HG02610 (cell line): ENCODE results near the gene ASB8.
A peak's percentile ranks its signal among the peaks of the same experiment; 100 is the strongest.
"Not testable (repeated sequence)": the region's sequence is repeated elsewhere in the genome, so short reads cannot be mapped to it uniquely, and the experiment has no call there.

Experiments used
- ATAC-seq: cut with Tn5 transposase; IDR thresholded peaks from one replicate; pipeline ENCODE4 v1.9.1; 2021; ENCODE audit warnings: mild to moderate bottlenecking, moderate library complexity; ENCODE audit not compliant: unreplicated experiment

Gene ASB8

DNA sequence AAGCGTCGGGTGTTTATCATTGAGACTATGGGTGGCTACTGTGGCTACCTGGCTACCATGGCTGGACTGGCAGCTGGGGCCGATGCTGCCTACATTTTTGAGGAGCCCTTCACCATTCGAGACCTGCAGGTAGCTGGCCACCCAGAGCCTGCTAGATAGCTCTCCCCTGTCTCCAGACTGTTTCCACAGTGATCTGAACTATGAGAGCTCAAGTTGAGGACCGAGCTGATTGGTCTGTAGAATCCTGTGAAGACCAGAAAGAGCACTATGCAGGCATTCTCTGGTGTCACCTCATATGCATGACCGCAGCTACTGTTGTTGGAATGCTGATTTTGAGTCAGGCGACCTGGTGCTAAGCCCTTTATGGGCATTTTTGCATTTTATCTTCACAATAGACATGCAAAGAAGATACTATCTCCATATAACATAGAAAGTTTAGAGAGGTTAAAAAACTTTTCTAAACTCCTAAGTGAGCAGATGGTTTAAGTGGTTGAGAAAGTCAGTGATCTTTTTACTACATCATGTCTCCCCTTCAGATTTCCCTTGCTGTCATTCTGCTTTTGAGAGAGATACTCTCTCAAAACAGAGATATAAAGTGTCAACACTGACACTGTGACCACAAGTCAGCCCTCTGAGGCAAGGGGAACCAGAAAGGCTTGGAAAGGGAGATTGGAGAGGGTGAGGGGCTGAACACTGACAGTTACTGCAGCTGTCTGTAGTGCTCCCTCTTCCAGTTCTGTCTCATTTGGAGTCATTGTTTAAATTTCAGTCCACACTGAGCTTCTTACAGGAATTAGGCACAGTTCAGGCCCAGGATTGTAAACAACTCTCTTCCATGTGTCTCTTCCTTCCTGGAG is 14.3 kb downstream of the ASB8 start:
- ATAC-seq = no peak

DNA sequence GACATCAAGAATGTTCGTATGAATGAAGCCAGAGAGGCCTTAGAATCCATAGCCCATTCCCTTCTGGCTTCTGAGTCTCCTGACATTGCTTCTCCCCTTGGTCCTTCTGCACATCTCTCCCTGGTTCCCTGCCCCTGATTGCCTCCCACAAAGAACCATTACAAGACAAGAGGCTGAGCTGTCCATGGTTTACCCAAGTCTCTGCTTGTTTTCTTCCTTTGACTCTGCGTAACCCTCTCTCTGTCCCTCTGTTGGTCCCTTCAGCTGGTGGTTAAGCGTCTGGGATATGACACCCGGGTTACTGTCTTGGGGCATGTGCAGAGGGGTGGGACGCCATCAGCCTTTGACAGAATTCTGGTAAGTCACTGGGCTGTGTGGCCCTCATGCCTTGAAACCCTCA is 22.3 kb downstream of the ASB8 start:
- no peak for ATAC-seq

DNA sequence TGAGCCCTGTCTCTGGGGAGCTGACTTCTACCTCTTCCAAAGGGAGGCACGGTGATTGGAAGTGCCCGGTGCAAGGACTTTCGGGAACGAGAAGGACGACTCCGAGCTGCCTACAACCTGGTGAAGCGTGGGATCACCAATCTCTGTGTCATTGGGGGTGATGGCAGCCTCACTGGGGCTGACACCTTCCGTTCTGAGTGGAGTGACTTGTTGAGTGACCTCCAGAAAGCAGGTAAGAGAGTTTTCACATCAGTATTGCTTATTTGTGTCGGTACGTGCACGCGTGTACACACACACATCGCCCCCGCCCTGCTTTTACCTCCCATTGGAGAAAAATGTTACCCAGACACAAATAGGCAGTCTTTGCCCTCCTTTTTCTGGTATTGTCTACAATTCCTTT is 24.5 kb downstream of the ASB8 start:
- no peak for ATAC-seq

DNA sequence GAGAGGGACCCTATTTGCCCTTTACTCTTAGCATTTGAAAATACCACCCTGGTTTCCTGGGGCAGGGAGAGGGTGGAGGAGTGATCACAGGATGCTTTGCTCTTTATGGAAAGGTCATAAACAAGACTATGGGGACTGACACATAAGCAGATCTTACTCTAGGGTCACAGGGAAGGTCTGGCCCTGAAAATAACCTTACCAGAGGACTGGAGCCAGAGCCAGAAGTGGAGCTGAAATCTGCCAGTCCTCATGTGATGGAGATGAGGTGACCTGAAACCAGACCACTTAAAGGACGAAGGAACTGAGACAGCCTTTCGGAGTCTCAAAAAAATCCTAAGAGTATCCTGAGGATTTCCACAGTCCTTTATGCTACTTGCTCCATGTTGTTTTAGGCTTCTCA is 25.8 kb downstream of the ASB8 start:
- no peak for ATAC-seq

DNA sequence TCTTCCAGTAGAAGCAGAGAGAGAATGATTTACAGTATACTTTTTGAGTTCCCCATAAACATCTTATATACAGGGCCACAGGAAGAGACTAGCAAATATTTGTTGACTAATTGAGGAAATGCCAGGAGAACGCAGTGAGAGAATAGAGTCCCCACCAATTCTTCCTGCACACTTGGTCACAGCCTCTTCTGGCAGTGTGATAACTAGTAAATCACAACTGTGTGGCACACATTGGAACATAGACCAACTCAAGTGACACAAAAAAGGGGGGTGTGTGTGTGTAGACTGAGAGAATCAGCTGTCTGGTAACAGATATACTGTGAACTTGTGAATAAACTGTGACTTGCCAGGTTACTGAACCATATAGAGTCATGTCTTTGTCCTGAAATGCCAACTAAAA is 27.9 kb downstream of the ASB8 start:
- no peak for ATAC-seq

DNA sequence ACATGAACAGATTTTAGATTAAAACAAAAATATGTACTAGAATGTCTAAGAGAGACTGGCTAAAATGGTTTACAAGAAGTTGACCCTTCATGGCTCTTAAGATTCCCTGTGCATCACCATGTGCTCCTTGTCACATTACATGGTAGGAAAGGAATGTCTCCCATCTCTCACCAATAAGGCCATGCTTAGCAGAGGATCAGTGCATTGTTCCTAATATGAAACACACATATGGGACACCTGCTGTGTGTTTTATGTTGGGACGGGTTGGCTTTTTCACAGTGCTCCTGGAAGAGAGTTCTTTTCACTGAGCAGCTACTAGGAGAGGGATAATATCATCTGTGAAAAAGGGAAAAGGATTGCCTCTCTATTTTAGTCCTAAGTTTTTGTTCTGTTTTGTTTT is 28.5 kb downstream of the ASB8 start:
- ATAC-seq = no peak

DNA sequence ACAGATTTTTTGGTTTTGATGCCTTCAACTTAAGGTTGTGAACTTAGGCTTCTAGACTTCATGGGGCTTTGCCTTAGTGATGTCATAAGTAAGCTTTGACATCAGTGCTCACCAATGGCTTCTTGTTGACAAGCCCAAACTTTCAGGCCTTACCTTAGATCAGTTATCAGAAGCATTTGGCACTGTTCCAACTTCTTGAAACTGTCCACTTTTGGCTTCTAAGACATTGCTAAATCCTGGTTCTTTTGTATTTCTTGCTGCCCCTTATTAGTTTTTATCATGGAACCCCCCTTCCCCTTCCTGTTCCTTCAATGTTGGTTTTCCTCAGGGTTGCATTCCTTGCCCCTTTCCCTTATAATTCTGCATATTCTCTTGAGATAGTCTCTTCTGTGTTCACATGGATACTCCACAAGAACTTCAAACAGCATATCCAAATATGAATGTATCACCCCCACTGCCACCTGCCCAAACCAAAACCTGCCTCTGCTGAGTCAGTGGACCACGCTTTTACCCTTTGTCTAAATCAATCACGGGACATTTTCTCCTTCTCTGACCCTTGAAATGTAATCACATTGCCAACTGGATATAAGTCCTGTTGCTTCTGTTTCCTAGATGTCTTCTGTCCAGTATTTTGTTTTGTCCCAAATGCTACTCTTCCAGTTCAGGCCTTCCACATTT is 30.2 kb downstream of the ASB8 start:
- no peak for ATAC-seq

DNA sequence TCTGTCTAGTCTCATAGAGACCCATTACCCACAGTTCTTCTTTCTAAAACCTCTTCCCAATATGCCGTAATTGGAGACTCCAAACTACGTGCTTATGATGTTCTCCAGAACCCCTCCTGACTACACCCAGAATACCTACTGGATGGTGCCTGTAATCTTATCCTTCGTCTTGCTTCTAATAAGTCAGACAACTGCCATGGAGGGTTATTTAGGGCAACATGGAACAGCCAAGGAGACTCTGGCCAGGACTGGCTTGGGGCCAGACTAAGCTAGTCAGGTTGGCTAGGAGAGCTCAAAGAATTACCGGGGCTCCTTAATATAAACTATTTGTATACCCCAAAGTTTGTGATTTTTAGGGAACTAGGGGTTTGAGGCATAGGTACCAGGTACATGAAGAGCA is 31.3 kb downstream of the ASB8 start:
- no peak for ATAC-seq

DNA sequence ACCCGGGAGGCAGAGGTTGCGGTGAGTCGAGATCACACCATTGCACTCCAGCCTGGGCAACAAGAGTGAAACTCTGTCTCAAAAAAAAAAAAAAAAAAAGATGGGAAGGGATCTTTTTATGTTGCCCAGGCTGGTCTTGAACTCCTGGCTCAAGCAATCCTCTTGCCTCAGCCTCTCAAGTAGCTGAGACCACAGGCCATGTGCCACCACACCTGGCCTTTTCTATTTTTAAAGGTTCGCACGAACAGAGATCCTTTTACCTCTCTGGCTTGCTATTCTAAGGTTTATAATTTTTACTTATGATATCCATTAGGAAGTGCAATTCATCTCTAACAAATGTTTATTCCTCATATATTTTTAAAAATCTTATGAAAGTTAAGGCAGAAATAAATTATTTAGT is 31.8 kb downstream of the ASB8 start:
- ATAC-seq = not testable (repeated sequence)

DNA sequence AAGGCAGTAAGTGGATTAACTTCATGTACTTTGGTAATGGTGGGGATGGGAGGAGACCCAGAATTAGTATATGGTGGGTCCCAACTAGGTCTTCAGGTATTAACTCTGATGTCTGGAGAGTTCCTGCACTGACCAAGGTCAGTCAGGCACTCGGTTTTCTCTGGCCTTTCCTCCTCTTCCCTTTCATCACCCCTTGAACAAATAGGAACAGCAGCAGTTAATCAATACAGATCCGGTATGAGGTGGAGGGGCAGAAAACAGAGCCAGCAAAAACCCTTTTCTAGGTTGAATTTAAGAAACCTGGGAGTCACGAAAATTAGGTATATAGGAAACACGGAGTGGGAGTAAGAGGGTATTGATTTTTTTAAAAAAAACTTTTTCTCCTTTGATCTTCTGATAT is 34.1 kb downstream of the ASB8 start:
- no peak for ATAC-seq

DNA sequence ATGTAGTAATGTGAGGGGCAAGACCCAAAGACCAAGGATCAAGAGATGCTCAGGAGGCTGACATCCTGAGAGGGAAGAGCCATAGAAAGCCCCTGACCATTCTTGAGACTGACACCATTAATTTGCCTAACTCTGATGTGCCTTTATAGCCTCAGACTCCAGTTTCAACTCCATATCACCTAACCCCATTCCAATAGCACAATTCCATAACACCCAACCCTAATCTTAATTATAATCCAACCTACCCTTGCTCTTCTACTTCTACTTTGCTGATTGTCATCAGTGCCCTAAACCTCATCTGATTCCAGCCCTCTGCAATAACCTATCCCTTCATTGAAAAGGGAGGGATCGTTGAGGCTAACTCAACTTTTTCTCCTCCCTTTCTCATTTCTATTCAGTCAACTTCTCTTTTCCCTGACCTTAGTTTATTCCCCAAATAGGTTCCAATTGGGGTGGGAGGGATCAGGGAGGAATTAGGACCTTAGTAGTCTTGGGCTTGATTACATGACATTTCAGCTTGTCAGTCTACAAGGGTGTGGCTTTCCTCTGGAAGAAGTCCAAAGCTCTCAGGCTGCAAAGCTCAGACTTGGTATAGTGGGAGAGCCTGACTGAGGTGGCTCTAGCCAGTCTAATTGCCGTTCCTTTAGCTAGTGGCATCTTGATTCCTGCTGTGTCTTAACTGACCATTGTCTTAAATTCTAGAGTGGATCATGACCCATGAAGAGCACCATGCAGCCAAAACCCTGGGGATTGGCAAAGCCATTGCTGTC is 35.1 kb downstream of the ASB8 start:
- no peak for ATAC-seq

DNA sequence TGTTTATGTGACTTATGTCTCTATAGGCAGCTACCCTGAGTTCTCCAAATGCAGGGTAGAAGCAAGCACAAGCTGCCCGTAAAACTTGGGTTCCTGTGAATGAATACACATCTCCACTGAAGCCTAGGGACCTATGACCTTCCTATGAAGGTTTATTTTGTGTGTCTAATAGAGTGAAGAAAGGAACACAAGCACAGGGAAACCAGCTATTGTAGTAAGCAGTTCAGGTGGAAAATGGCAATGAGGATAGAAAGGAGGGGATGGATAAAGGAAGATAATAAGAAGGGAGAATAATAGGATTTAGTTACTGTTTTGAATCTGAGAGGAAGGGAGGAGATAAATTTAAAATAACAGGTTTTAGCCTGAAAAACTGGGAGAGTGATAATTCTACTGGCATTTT is 35.8 kb downstream of the ASB8 start:
- ATAC-seq = no peak

DNA sequence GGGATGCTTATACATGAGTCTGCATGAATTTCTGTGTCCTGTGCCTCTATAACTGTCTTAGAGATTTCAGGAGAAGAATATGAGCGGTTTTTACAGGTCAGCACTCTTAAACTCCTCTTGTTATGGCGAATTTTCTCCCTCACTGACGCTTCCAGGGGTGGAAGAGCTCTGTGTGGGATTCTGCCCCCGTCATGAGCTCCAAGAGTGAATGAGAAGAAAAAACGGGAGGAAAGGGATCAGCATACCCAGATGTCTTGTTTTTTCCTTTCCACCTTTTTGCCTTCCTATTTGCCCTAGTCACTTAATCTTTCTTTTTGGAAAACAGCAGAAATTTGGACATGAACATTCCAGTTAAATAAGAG is 37.5 kb downstream of the ASB8 start:
- ATAC-seq = no peak

DNA sequence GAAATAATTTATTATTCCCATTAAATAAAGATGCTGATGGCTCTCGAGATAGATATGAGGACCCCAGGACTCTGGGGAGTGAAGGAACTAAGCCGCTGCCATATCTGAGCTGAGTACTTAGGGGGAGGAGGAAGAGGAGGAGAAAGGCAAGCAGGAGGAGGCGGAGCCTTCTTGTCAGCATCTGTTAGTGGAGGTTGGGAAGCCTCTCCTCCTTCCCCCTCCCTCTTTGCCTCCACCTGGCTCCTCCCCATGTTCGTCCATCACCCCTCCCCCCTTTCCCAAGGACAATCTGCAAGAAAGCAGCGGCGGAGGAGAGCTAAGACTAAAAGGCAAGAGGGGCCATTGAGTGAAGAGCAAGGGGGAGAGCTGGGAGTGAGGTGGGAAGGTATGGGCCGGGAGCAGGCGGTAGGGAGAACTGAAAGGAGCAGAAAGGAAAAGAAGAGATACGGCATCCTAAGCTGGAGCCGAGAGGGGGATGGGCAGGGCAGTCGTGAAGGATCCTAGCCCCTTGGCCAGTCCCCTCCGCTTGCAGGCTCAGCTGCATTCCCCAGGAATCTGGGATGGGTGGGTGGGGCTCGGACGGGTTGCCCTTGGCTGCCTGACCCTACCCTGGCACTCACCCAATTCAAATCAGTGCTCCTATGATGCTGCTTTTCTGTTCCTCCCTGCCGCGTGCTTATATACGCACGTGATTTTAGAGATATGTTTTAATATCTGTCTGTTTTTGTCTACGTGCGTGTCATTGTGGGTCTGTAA is 38.1 kb downstream of the ASB8 start, which contains the start of gene PFKM:
Gene PFKM (plus strand): TSS at position 287 of the 756 bp plus-strand sequence. CDS start 3,411 bp downstream, outside the sequence.
- peak; percentile 100 for ATAC-seq

DNA sequence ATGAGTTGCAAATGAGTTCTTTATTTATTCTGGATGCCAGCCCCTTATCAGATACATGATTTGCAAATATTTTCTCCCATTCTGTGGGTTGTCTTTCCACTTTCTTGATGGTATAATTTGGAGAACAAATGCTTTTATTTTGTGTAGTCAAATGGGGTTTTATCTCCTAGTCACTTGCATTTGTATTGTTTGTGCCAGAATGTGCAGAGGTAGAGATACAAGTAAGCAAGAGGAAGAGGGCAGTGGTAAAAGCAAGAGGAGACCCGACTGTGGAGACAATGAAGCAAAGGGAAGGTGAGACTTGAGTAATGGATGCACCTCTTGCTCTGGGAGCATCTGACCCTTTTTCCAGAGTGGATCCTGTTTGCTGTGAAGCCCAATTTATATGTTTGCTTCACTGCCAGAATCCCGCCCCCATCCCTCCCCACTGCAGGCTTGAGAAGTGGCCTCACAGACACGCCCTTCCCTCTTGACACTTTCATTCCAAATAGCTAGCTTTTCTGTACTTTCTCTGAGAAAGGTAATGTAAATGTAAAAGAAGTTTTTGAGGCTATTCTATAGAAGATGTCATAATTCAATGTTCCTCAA is 38.9 kb downstream of the ASB8 start:
- no peak for ATAC-seq

DNA sequence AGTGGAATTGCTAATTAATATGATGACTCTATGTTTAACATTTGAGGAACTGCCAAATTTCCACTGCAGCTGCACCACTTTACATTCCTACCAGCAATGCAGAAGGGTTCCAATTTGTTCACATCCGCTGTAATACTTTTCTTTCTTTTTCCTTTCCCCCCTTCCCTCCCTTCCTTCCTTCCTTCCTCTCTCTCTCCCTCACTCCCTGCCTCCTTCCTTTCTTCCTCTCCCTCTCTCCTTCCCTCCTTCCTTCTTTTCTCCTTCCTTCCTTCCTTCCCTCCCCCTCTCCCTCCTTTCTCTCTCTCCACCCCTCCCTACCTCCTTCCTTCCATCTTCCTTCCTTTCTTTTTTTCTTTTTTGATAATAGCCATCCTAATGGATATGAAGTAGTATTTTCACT is 41.4 kb downstream of the ASB8 start:
- no peak for ATAC-seq

DNA sequence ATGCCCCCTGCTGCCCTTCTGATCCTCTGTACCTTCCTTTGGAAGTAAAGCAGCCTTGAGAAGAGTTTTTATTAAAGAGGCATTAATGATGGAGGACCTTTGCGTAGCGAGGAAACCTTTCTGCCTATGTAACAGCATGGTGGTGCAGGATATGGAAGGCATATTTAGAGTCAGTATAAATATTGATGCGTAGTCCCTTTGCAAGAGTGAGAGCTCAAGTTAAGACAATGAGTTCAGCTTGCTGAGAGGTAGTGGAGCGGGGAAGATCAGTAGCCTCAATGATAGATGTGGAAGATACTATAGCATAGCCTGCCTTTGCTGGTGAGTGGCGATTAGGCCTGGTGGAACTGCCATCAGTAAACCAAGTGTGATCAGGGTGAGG is 46.0 kb downstream of the ASB8 start:
- not testable (repeated sequence) for ATAC-seq

DNA sequence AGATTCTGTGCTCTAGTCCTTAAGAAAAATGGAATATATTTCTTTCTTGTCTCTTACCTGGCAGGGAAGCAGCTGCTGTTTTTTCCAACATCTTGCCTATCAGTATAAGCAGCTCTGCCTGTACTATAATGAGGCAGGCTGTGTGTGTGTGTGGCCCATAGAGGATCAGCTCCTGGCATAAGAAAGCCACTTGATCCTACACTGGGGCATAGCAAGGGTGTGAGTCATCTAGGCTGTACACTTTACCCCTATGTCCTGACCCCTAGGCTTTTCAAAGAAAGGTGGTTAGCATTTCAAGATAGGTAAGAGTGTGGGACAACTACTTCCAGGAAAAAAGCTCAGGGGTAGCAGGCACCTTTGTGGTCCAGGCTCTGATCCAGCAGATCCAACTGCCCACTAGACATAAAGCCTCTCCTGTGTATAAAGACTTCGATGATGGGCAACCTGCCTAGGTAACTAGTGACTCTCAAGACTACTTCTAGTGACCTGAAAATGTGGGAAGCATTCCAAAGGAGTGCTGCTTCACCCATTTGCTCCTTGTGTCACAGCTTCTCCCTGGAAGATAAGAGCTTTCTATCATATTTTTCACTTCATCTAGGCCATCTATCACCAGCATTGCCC is 46.5 kb downstream of the ASB8 start:
- no peak for ATAC-seq

DNA sequence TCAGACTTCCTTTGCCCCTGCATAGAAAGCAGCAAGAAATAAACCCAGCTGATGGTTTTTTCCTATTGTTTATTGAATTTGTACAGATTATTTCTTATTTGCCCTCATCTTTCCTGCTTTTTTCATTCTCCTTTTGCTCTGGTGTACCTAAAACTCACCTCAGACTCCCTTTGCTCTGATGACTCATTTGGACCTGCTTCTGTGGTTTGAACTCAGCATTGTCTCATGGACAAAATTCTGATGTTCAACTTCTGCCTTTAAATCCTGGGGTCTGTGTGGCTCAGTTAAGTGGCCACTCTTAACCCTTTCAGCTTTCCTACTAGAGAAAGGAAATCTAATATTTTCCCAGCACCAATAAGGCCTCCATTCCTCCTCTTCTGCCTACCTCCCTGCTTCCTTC is 47.9 kb downstream of the ASB8 start:
- no peak for ATAC-seq
